HCT116 (cell line): ENCODE results near the gene COL12A1. TPM values are rescaled to one million over a fixed set of nuclear protein-coding genes. Genes with fewer than 3 reads are reported as not detected.
A peak's percentile ranks its signal among the peaks of the same experiment; 100 is the strongest.

Experiments
- ATAC-seq: fragments of 200-7000 bp; cut with Tn5 transposase; 2 replicates; pipeline ENCODE4 v1.9.1; 2020; ENCODE audit warnings: mild to moderate bottlenecking, moderate library complexity
- BruUV-seq: library from RNA; stranded (reverse); fragments of 400-500 nt; replicated peaks from 2 replicates; lab custom pipeline; 2021; lab: Mats Ljungman, UMichigan
- CTCF ChIA-PET: fragments of 300-600 bp; sonication (Branson Sonifier 250); formaldehyde crosslinking; loops from one replicate; lab custom pipeline; 2021; ENCODE audit warnings: antibody characterized with exemption; lab: Charles Lee
- POLR2A ChIA-PET: fragments of 300-600, 350-600 bp; sonication (Branson Sonifier 250); formaldehyde crosslinking; loops from one replicate; lab custom pipeline; 2021; ENCODE audit warnings: antibody characterized with exemption; lab: Charles Lee
- RAD21 ChIA-PET, 2 experiments: fragments of 300-600 bp; sonication (Branson Sonifier 250); formaldehyde crosslinking; loops; one replicate each; lab custom pipeline; 2023; ENCODE audit warnings: low total read pairs in 2 of 2; ENCODE audit not compliant: uncharacterized antibody in 2 of 2, unreplicated experiment in 2 of 2, low non-redundant PET in 1 of 2; lab: Charles Lee
- DNase-seq: peaks from one replicate; pipeline ENCODE4 v3.0.0-alpha.2; 2010; ENCODE audit warnings: low read depth, low spot score
- H2AFZ ChIP-seq: fragments of 200-600 bp; shearing (Covaris generic), sonication (generic); 2 replicates; pipeline ENCODE4 v1.6.1; 2017; ENCODE audit warnings: low read depth, mixed run types, mixed read lengths, antibody characterized with exemption, low read length; ENCODE audit not compliant: poor library complexity, severe bottlenecking
- H3K27ac ChIP-seq: 2 replicates; pipeline ENCODE4 v1.5.1; 2012; ENCODE audit warnings: low read depth, low read length
- H3K27me3 ChIP-seq: fragments of 200-600 bp; sonication (generic); 2 replicates; pipeline ENCODE4 v1.6.1; 2016; ENCODE audit warnings: mixed run types, low read length, mixed read lengths; ENCODE audit not compliant: insufficient read depth
- H3K36me3 ChIP-seq, 2 experiments: fragments of 200-500 bp in 1 of 2; fragments of 200-600 bp in 1 of 2; sonication (Bioruptor generic) in 1 of 2; sonication (generic) in 1 of 2; 2 replicates each; pipeline versions ENCODE4 v1.5.1 to v1.6.1; 2014 to 2016; ENCODE audit warnings: low read length in 2 of 2, inconsistent platforms in 1 of 2, mixed read lengths in 1 of 2, mixed run types in 1 of 2; ENCODE audit not compliant: insufficient read depth in 2 of 2, control insufficient read depth in 1 of 2
- H3K4me1 ChIP-seq, 2 experiments: fragments of 200-600 bp in 1 of 2; sonication (generic) in 1 of 2; 2 replicates each; pipeline versions ENCODE4 v1.5.1 to v1.6.1; 2012 to 2017; ENCODE audit warnings: low read length in 2 of 2, inconsistent platforms in 1 of 2, mild to moderate bottlenecking in 1 of 2, mixed read lengths in 1 of 2, mixed run types in 1 of 2, moderate library complexity in 1 of 2; ENCODE audit not compliant: insufficient read depth in 2 of 2, control insufficient read depth in 1 of 2
- H3K4me2 ChIP-seq: fragments of 200-600 bp; sonication (generic); 2 replicates; pipeline ENCODE4 v1.6.1; 2017; ENCODE audit warnings: mixed run types, low read length, mixed read lengths
- H3K4me3 ChIP-seq, 2 experiments: fragments of 200-600 bp in 1 of 2; sonication (generic) in 1 of 2; replicated peaks in 1 of 2; 2 replicates each; pipeline ENCODE4 v1.5.1; 2011 to 2016; ENCODE audit warnings: low read length in 2 of 2, control low read depth in 1 of 2, low read depth in 1 of 2, mild to moderate bottlenecking in 1 of 2, mixed read lengths in 1 of 2, mixed run types in 1 of 2
- H3K79me2 ChIP-seq: fragments of 200-600 bp; sonication (generic); 2 replicates; pipeline ENCODE4 v1.6.1; 2017; ENCODE audit warnings: mild to moderate bottlenecking, mixed run types, low read length, moderate library complexity, mixed read lengths; ENCODE audit not compliant: insufficient read depth
- H3K9ac ChIP-seq: fragments of 200-600 bp; sonication (generic); 2 replicates; pipeline ENCODE4 v1.6.1; 2016; ENCODE audit warnings: low read length, mixed read lengths
- H3K9me2 ChIP-seq: fragments of 200-600 bp; sonication (generic), shearing (Covaris generic); 2 replicates; pipeline ENCODE4 v1.6.1; 2017; ENCODE audit warnings: mixed run types, mild to moderate bottlenecking, moderate library complexity; ENCODE audit not compliant: insufficient read depth
- H3K9me3 ChIP-seq, 2 experiments: fragments of 200-500 bp in 1 of 2; fragments of 200-600 bp in 1 of 2; sonication (Bioruptor generic) in 1 of 2; sonication (generic) in 1 of 2; 2 replicates each; pipeline ENCODE4 v1.6.1; 2014 to 2017; ENCODE audit warnings: low read length in 2 of 2, mixed read lengths in 2 of 2, inconsistent platforms in 1 of 2, low read depth in 1 of 2, mild to moderate bottlenecking in 1 of 2, mixed run types in 1 of 2, moderate library complexity in 1 of 2; ENCODE audit not compliant: control insufficient read depth in 1 of 2, insufficient read depth in 1 of 2
- H4K20me1 ChIP-seq: fragments of 200-600 bp; sonication (generic), shearing (Covaris generic); 2 replicates; pipeline ENCODE4 v1.6.1; 2017; ENCODE audit warnings: mixed run types, mild to moderate bottlenecking, moderate library complexity; ENCODE audit not compliant: insufficient read depth
- ATF3 ChIP-seq: IDR thresholded peaks from 2 replicates; pipeline ENCODE4 v1.6.1; 2012
- CBX3 ChIP-seq: IDR thresholded peaks from 2 replicates; pipeline ENCODE4 v1.6.1; 2012; ENCODE audit warnings: low read depth
- CEBPB ChIP-seq: IDR thresholded peaks from 2 replicates; pipeline ENCODE4 v1.6.1; 2012; ENCODE audit warnings: low read depth
- EGR1 ChIP-seq: IDR thresholded peaks from 2 replicates; pipeline ENCODE4 v1.6.1; 2012; ENCODE audit warnings: low read depth
- ELF1 ChIP-seq: IDR thresholded peaks from 2 replicates; pipeline ENCODE4 v1.6.1; 2012; ENCODE audit warnings: low read depth, borderline replicate concordance
- EZH2 ChIP-seq: fragments of 200-600 bp; sonication (generic); IDR thresholded peaks from 2 replicates; pipeline ENCODE4 v1.6.1; 2017; ENCODE audit warnings: antibody characterized with exemption, mixed run types
- FOSL1 ChIP-seq: IDR thresholded peaks from 2 replicates; pipeline ENCODE4 v1.6.1; 2012; ENCODE audit warnings: low read depth
- JUND ChIP-seq: IDR thresholded peaks from 2 replicates; pipeline ENCODE4 v1.6.1; 2012
- POLR2A ChIP-seq: IDR thresholded peaks from 2 replicates; pipeline ENCODE4 v1.7.0; 2011; ENCODE audit warnings: borderline replicate concordance; ENCODE audit not compliant: insufficient read depth, insufficient read length; ENCODE audit errors: extremely low read depth
- POLR2AphosphoS5 ChIP-seq: IDR thresholded peaks from 2 replicates; pipeline ENCODE4 v1.6.1; 2011; ENCODE audit warnings: mild to moderate bottlenecking, low read depth, low read length, moderate library complexity
- RAD21 ChIP-seq: IDR thresholded peaks from 2 replicates; pipeline ENCODE4 v1.6.1; 2012; ENCODE audit warnings: low read depth, mild to moderate bottlenecking
- SIN3A ChIP-seq: IDR thresholded peaks from 2 replicates; pipeline ENCODE4 v1.6.1; 2012; ENCODE audit warnings: low read depth
- SRF ChIP-seq: IDR thresholded peaks from 2 replicates; pipeline ENCODE4 v1.6.1; 2012; ENCODE audit warnings: low read depth
- TCF7L2 ChIP-seq: IDR thresholded peaks from 2 replicates; pipeline ENCODE4 v1.7.0; 2011; ENCODE audit warnings: borderline replicate concordance, inconsistent platforms; ENCODE audit not compliant: insufficient read depth, insufficient read length; ENCODE audit errors: extremely low read depth
- YY1 ChIP-seq: IDR thresholded peaks from 2 replicates; pipeline ENCODE4 v1.6.1; 2011; ENCODE audit warnings: low read length, low read depth, moderate library complexity, mild to moderate bottlenecking; ENCODE audit not compliant: insufficient replicate concordance; ENCODE audit errors: extremely low read depth
- ZFX ChIP-seq: fragments of 450-650 bp; IDR thresholded peaks from 2 replicates; pipeline ENCODE4 v1.6.1; 2017
- ZNF274 ChIP-seq: fragments of 200-500 bp; sonication (Bioruptor generic); IDR thresholded peaks from 2 replicates; pipeline ENCODE4 v1.6.1; 2014; ENCODE audit warnings: mild to moderate bottlenecking, low read depth, low read length, inconsistent platforms
- intact Hi-C: fragments of 100-400 bp; cut with micrococcal nuclease; formaldehyde crosslinking; loops from 2 replicates; pipeline ENCODE4 v1.10.0; 2022
- total RNA-seq: library from RNA; stranded (reverse); gene quantifications from one replicate; pipeline ENCODE4 v1.2.1, GENCODE V29; 2021; ENCODE audit not compliant: unreplicated experiment
- TF ChIP-seq, protein P1 (sequence below), 3 experiments: fragments of 200-600 bp in 1 of 3; sonication (generic) in 1 of 3; IDR thresholded peaks in 2 of 3; conservative IDR thresholded peaks in 1 of 3; 2 replicates each; pipeline ENCODE4 v1.5.1; 2012 to 2017; ENCODE audit warnings: low read depth in 2 of 3, low read length in 2 of 3, antibody characterized with exemption in 1 of 3, borderline replicate concordance in 1 of 3, control low read depth in 1 of 3, mild to moderate bottlenecking in 1 of 3, mixed read lengths in 1 of 3, mixed run types in 1 of 3, moderate library complexity in 1 of 3; ENCODE audit not compliant: insufficient read depth in 1 of 3
- TF ChIP-seq, protein P2 (sequence below): IDR thresholded peaks from 2 replicates; pipeline ENCODE4 v1.6.1; 2012
- TF ChIP-seq, protein P3 (sequence below): IDR thresholded peaks from 2 replicates; pipeline ENCODE4 v1.6.1; 2011; ENCODE audit warnings: mild to moderate bottlenecking, low read length, moderate library complexity; ENCODE audit not compliant: insufficient replicate concordance; ENCODE audit errors: extremely low read depth

The COL12A1 gene
- total RNA-seq, 1 experiment from 2014 or later = 23.5 TPM

GRCh38 chr6:75199889-75200288 lies 6.0 kb downstream of the COL12A1 start:
- no peak overlapping the region for H2AFZ ChIP-seq
- no peaks in the 10 kb centered on the region for H3K9me3 ChIP-seq
- no TSS peak for BruUV-seq
- no peak for DNase-seq
- no peaks in the 10 kb centered on the region for H3K27me3 ChIP-seq
- peaks cover 37 to 80% of the 10 kb centered on the region in 2 experiments for H3K4me1 ChIP-seq
- TF ChIP-seq ZFX (no peak), JUND (no peak), ATF3 (no peak), EGR1 (no peak), TCF7L2 (no peak), EZH2 (no peak), CEBPB (no peak), RAD21 (no peak), POLR2AphosphoS5 (no peak), ELF1 (no peak), SIN3A (no peak), FOSL1 (no peak), ZNF274 (no peak), SRF (no peak), YY1 (no peak), POLR2A (no peak), CBX3 (no peak)
- TF ChIP-seq, protein P1, sequence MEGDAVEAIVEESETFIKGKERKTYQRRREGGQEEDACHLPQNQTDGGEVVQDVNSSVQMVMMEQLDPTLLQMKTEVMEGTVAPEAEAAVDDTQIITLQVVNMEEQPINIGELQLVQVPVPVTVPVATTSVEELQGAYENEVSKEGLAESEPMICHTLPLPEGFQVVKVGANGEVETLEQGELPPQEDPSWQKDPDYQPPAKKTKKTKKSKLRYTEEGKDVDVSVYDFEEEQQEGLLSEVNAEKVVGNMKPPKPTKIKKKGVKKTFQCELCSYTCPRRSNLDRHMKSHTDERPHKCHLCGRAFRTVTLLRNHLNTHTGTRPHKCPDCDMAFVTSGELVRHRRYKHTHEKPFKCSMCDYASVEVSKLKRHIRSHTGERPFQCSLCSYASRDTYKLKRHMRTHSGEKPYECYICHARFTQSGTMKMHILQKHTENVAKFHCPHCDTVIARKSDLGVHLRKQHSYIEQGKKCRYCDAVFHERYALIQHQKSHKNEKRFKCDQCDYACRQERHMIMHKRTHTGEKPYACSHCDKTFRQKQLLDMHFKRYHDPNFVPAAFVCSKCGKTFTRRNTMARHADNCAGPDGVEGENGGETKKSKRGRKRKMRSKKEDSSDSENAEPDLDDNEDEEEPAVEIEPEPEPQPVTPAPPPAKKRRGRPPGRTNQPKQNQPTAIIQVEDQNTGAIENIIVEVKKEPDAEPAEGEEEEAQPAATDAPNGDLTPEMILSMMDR (IDR thresholded peaks at IDR 0.05 in 2 of 3, conservative IDR thresholded peaks at IDR 0.05 in 1 of 3; ENCODE audit: borderline replicate concordance in 1 of 3, insufficient read depth in 1 of 3, low read depth in 2 of 3, low read length in 2 of 3) = no peak
- TF ChIP-seq, protein P2, sequence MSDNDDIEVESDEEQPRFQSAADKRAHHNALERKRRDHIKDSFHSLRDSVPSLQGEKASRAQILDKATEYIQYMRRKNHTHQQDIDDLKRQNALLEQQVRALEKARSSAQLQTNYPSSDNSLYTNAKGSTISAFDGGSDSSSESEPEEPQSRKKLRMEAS = no peak
- TF ChIP-seq, protein P3, sequence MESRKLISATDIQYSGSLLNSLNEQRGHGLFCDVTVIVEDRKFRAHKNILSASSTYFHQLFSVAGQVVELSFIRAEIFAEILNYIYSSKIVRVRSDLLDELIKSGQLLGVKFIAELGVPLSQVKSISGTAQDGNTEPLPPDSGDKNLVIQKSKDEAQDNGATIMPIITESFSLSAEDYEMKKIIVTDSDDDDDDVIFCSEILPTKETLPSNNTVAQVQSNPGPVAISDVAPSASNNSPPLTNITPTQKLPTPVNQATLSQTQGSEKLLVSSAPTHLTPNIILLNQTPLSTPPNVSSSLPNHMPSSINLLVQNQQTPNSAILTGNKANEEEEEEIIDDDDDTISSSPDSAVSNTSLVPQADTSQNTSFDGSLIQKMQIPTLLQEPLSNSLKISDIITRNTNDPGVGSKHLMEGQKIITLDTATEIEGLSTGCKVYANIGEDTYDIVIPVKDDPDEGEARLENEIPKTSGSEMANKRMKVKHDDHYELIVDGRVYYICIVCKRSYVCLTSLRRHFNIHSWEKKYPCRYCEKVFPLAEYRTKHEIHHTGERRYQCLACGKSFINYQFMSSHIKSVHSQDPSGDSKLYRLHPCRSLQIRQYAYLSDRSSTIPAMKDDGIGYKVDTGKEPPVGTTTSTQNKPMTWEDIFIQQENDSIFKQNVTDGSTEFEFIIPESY = no peak
- TF ChIP-seq, all 23 proteins: peak for 0
- Histone ChIP-seq H3K9me2 (no peaks in the 10 kb centered on the region), H3K27ac (0 out of 2 replicates have a peak overlapping the region, but pooled peaks have one; percentile 20), H3K36me3 (no peaks in the 10 kb centered on the region), H3K4me3 (peak overlapping the region in 1 of 2 experiments; percentile 10; a peak in 1 of 4 replicates), H4K20me1 (no peaks in the 10 kb centered on the region), H3K9ac (peak overlapping the region; percentile 37), H3K4me2 (peak overlapping the region; percentile 58), H3K79me2 (peaks cover 83% of the 10 kb centered on the region)
- RAD21 ChIA-PET = no interaction called here
- CTCF ChIA-PET = interaction anchor here (1.0 to 1.4 kb wide), 2 partner anchors 9 to 11 kb away, joined by 3 to 4 read pairs; no protein-coding TSS in a partner anchor
- POLR2A ChIA-PET = no interaction called here
- intact Hi-C loops = loop anchor here (10.0 kb wide), 1 partner anchor 625 kb away; no protein-coding TSS in a partner anchor
- no peak for ATAC-seq
